GM21619 (cell line): Measurements from ENCODE around the gene CPSF2.

ENCODE experiments used
- ATAC-seq: cut with Tn5 transposase; IDR thresholded peaks from one replicate; pipeline ENCODE4 v1.9.1; 2021; ENCODE audit not compliant: unreplicated experiment

The CPSF2 gene

GRCh38 chr14:92121670-92122350, at the start of gene CPSF2, which contains the start of gene NDUFB1:
Gene CPSF2, plus strand, starts transcription at chr14:92121969. Its CDS starts 9,016 bp downstream, at chr14:92130985.
Gene NDUFB1, minus strand, starts transcription at chr14:92121706. Its CDS starts 4,069 bp downstream, at chr14:92117637.
- ATAC-seq, result peak; percentile 89

- no peak for ATAC-seq
Observed at GRCh38 chr14:92074555-92074954, 47.2 kb upstream of the CPSF2 start.

- no peak for ATAC-seq
Observed at GRCh38 chr14:92088494-92088893, 33.3 kb upstream of the CPSF2 start.

- ATAC-seq, result no peak
Observed at GRCh38 chr14:92093320-92093719, 28.4 kb upstream of the CPSF2 start.

- ATAC-seq, result no peak
Observed at GRCh38 chr14:92099802-92100201, 22.0 kb upstream of the CPSF2 start.

- no peak for ATAC-seq
Observed at GRCh38 chr14:92103363-92103989, 18.3 kb upstream of the CPSF2 start.

GRCh38 chr14:92105073-92105892, 16.5 kb upstream of the CPSF2 start:
- no peak for ATAC-seq

- ATAC-seq, result peak; percentile 17
Observed at GRCh38 chr14:92105893-92106142, 16.0 kb upstream of the CPSF2 start.

- ATAC-seq, result peak; percentile 87
Observed at GRCh38 chr14:92106143-92106926, 15.4 kb upstream of the CPSF2 start, which contains the start of gene ATXN3. Gene ATXN3, minus strand, starts transcription at chr14:92106582. Its CDS starts 30 bp downstream, at chr14:92106552.

GRCh38 chr14:92108345-92109254, 13.2 kb upstream of the CPSF2 start:
- no peak for ATAC-seq

- ATAC-seq, result no peak
Observed at GRCh38 chr14:92109490-92109889, 12.3 kb upstream of the CPSF2 start.

GRCh38 chr14:92121207-92121669, 531 bp upstream of the CPSF2 start:
- peak; percentile 25 for ATAC-seq

GRCh38 chr14:92122351-92122677, 545 bp downstream of the CPSF2 start:
- no peak for ATAC-seq

GRCh38 chr14:92122761-92123160, 992 bp downstream of the CPSF2 start:
- ATAC-seq, result no peak

GRCh38 chr14:92134456-92134855, 12.7 kb downstream of the CPSF2 start:
- no peak for ATAC-seq

- ATAC-seq, result no peak
Observed at GRCh38 chr14:92135269-92135668, 13.5 kb downstream of the CPSF2 start.

- ATAC-seq, result no peak
Observed at GRCh38 chr14:92143309-92143708, 21.5 kb downstream of the CPSF2 start.

- ATAC-seq, result no peak
Observed at GRCh38 chr14:92143962-92144361, 22.2 kb downstream of the CPSF2 start.

GRCh38 chr14:92144708-92145107, 22.9 kb downstream of the CPSF2 start:
- no peak for ATAC-seq

- no peak for ATAC-seq
Observed at GRCh38 chr14:92153581-92153980, 31.8 kb downstream of the CPSF2 start.
